Bone marrow (tissue), 2 donors: ENCODE measurements around the gene KLHL26.
"Not testable (repeated sequence)": the region's sequence is repeated elsewhere in the genome, so short reads cannot be mapped to it uniquely, and the experiment has no call there.

Experiments used
- DNase-seq, 2 donors: peaks; one replicate each; lab custom pipeline; 2025; lab: John Stamatoyannopoulos, UW

The KLHL26 gene

GRCh38 chr19:18662972-18663732 lies 26.3 kb downstream of the KLHL26 start:
- DNase-seq: no peak

GRCh38 chr19:18663940-18664530 lies 27.2 kb downstream of the KLHL26 start:
- DNase-seq: peak in 1 of 2 donors; percentile 14

GRCh38 chr19:18665771-18666202 lies 29.0 kb downstream of the KLHL26 start:
- no peak for DNase-seq

GRCh38 chr19:18666317-18666716 lies 29.5 kb downstream of the KLHL26 start:
- no peak for DNase-seq

- no peak for DNase-seq
Measured at GRCh38 chr19:18666784-18667183, 30.0 kb downstream of the KLHL26 start.

GRCh38 chr19:18667531-18668251 lies 30.9 kb downstream of the KLHL26 start:
- no peak for DNase-seq

- DNase-seq: no peak
Measured at GRCh38 chr19:18668252-18668631, 31.4 kb downstream of the KLHL26 start.

GRCh38 chr19:18668744-18669523 lies 32.1 kb downstream of the KLHL26 start:
- DNase-seq: no peak

DNA sequence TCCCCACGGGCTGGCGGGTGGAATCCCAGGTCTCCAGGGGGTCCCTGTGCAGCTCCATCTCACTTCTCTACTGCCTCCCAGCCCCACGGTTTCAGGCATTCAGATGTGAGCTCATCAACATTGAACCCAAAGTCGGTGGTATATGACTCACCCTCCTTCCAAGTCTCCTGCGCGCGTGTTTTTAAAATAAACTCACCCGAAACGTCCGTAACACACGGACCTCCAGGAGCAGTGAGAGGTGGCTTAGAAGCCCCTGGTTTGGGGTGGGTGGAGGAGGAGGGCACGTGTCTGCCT lies 32.6 kb downstream of the KLHL26 start:
- DNase-seq: no peak

- DNase-seq: no peak
Measured at GRCh38 chr19:18669883-18670282, 33.1 kb downstream of the KLHL26 start.

- no peak for DNase-seq
Measured at GRCh38 chr19:18670312-18670711, 33.5 kb downstream of the KLHL26 start.

DNA sequence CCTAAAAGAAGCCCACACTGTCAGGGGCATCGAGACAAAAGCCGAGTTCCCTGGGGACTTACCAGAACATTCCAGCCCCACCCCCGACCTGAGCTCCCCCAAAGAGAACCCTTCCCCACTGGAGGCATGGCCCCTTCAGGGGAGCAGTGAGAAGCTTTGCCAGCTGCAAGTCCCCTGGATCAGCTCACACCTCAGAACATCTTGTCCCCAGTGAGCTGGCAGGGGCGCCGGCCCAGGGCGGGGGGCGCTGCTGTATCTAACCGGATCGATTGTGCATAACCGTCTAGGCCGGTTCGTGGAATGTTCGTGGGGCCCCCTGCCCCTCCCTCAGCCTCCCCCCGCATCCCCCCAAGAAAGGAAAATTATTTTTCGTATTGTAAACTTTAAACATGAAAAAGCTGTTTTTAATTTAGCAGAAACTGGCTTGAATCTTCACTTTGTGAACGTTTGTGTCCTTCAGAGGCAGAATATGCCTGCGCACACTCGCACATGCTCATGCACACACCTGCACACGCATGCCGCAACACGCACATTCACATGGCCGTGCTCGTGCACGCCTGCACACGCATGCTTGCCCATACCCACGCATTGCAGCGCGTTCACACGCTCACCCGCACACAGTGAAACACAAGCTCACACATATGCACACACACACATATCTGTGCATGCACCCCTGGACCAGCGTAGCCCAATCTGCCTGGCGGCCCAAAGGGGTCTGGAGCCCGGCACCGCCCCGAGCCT lies 34.6 kb downstream of the KLHL26 start:
- no peak for DNase-seq

DNA sequence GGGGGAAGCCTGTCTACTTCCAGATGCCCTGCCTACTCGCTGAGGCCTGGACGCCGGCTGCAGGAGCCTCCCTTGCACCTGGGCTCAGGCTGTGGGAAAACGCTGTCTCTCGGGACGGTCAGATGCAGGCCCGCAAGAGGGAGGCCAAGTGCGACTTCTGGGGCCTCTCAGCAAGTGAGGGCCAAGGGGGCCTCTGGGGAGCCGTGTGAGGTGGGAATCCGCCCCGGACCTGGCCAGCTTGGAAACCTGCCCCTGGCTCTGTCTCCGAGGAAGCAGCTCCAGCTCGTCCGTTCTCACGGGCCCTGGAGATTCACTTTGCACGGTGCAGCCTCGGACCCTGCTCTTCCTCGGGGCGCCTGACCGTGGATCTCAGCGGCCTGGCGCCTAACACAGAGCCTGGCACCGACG lies 35.2 kb downstream of the KLHL26 start:
- DNase-seq: no peak

- DNase-seq: peak in 1 of 2 donors; percentile 2
Measured at GRCh38 chr19:18672606-18673337, 35.9 kb downstream of the KLHL26 start.

GRCh38 chr19:18674616-18675015 lies 37.8 kb downstream of the KLHL26 start:
- no peak for DNase-seq

- DNase-seq: no peak
Measured at GRCh38 chr19:18675779-18676178, 39.0 kb downstream of the KLHL26 start.

GRCh38 chr19:18676692-18677091 lies 39.9 kb downstream of the KLHL26 start:
- DNase-seq: no peak

DNA sequence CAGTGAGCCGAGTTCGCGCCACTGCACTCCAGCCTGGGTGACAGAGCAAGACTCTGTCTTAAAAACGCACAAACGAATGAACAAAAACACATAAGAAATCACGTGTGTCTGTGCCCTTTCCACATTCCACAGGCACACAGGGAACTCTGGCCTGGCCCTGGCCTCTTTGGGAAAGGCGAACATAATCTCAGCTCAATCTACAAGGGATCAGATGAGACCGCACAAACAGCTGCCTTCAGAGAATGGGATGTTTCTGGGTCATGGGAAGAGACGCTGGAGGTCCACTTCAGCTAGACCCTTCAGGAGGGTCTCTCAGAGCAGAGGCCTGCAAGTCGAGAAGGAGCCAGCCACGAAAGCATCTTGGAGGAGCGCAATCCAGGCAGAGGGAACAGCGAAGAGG lies 40.3 kb downstream of the KLHL26 start:
- DNase-seq: no peak

DNA sequence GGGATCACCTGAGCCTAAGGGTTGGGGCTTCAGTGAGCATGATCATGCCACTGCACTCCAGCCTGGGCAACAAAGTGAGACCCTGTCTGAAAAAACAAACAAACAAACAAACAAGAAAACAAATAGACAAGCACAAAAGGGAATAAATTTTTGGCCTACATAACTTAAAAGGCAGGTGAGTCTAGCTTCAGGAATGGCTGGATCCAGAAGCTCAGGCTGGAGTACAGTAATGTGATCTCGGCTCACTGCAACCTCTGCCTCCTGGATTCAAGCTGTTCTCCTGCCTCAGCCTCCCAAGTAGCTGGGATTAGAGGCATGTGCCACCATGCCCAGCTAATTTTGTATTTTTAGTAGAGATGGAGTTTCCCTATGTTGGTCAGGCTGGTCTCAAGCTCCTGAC lies 43.3 kb downstream of the KLHL26 start:
- not testable (repeated sequence) for DNase-seq

DNA sequence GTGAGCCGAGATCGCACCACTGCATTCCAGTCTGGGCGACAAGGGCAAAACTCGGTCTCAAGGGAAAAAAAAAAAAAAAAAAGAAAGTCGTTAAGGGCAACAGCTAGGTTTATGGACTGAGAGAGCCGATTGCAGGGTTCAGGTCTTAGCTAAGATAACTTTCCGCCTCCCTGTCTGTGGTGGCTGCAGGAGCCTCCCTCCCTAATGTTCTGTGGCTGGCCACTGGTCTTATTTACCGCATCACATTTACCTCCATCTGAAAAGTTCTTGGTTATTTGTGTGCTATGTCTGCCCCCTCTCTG lies 45.9 kb downstream of the KLHL26 start:
- no peak for DNase-seq
